ENCODE data around the gene FBXL15. TPM values are rescaled to one million over a fixed set of nuclear protein-coding genes. Genes with fewer than 3 reads are reported as not detected.

Gene FBXL15
- total RNA-seq, 4 donors from 2014 or later = 19.5 to 45.9 (median 29.0) TPM

GRCh38 chr10:102463983-102464382 is 43.3 kb downstream of the FBXL15 start:
- 83% methylated on average over 10 of the region's 10 CpGs for WGBS
- TF ChIP-seq POLR2AphosphoS5 (IDR thresholded peaks at IDR 0.05) = no peak
- TF ChIP-seq EP300 (IDR thresholded peaks at IDR 0.05) = no peak
- TF ChIP-seq CTCF (IDR thresholded peaks at IDR 0.05) = no peak
- Histone ChIP-seq H3K27ac (replicated peaks in 1 of 4) (no peak overlapping the region), H3K27me3 (no peaks in the 10 kb centered on the region), H3K4me1 (peaks cover 18 to 35% (median 21%) of the 10 kb centered on the region in 4 donors), H3K9me3 (no peaks in the 10 kb centered on the region), H3K36me3 (peaks cover 0 to 7% (median 0%) of the 10 kb centered on the region in 4 donors), H3K4me3 (no peak overlapping the region)
- no peak for DNase-seq (ENCODE audit: extremely low spot score)
- intact Hi-C loops (cut with DNase I) = no loop called here

GRCh38 chr10:102465466-102465865 is 44.8 kb downstream of the FBXL15 start:
- Histone ChIP-seq H3K4me3 (no peak overlapping the region), H3K27me3 (no peaks in the 10 kb centered on the region), H3K9me3 (no peaks in the 10 kb centered on the region), H3K27ac (replicated peaks in 1 of 4) (no peak overlapping the region), H3K36me3 (peaks cover 0 to 19% (median 3%) of the 10 kb centered on the region in 4 donors), H3K4me1 (peaks cover 18 to 33% (median 20%) of the 10 kb centered on the region in 4 donors)
- 59% methylated on average over 3 of the region's 3 CpGs for WGBS
- no peak for DNase-seq (ENCODE audit: extremely low spot score)
- TF ChIP-seq CTCF (IDR thresholded peaks at IDR 0.05) (no peak), POLR2A (IDR thresholded peaks at IDR 0.05; ENCODE audit: low read depth) (no peak), POLR2AphosphoS5 (IDR thresholded peaks at IDR 0.05) (no peak), EP300 (IDR thresholded peaks at IDR 0.05) (no peak)
- intact Hi-C loops (cut with DNase I) = no loop called here

- Histone ChIP-seq H3K36me3 (peaks cover 0 to 34% (median 10%) of the 10 kb centered on the region in 4 donors), H3K9me3 (no peaks in the 10 kb centered on the region), H3K4me1 (peaks cover under 1 to 14% (median 7%) of the 10 kb centered on the region in 4 donors), H3K4me3 (no peak overlapping the region), H3K27me3 (no peaks in the 10 kb centered on the region), H3K27ac (replicated peaks in 1 of 4) (no peak overlapping the region)
- 71% methylated on average over 6 of the region's 6 CpGs for WGBS
- intact Hi-C loops (cut with DNase I) = no loop called here
- TF ChIP-seq EP300 (IDR thresholded peaks at IDR 0.05) (no peak), CTCF (IDR thresholded peaks at IDR 0.05) (no peak), POLR2A (IDR thresholded peaks at IDR 0.05; ENCODE audit: low read depth) (no peak), POLR2AphosphoS5 (IDR thresholded peaks at IDR 0.05) (no peak)
- no peak for DNase-seq (ENCODE audit: extremely low spot score)
Measured at GRCh38 chr10:102467318-102467717, 46.7 kb downstream of the FBXL15 start.

- no peaks in the 10 kb centered on the region for H3K27me3 ChIP-seq
- TF ChIP-seq POLR2AphosphoS5 (IDR thresholded peaks at IDR 0.05) (no peak), POLR2A (IDR thresholded peaks at IDR 0.05; ENCODE audit: low read depth) (no peak), CTCF (IDR thresholded peaks at IDR 0.05) (no peak), EP300 (IDR thresholded peaks at IDR 0.05) (no peak)
- WGBS = 62% methylated on average over 6 of the region's 6 CpGs
- DNase-seq (ENCODE audit: extremely low spot score) = no peak
- H3K4me3 ChIP-seq = no peak overlapping the region
- H3K36me3 ChIP-seq = peaks cover 0 to 35% (median 10%) of the 10 kb centered on the region in 4 donors
- no peak overlapping the region for H3K27ac ChIP-seq (replicated peaks in 1 of 4)
- H3K9me3 ChIP-seq = no peaks in the 10 kb centered on the region
- H3K4me1 ChIP-seq = peaks cover 0 to 8% (median under 1%) of the 10 kb centered on the region in 4 donors
- intact Hi-C loops (cut with DNase I) = no loop called here
Measured at GRCh38 chr10:102467971-102468438, 47.4 kb downstream of the FBXL15 start.

- peaks cover 0 to 40% (median 10%) of the 10 kb centered on the region in 4 donors for H3K36me3 ChIP-seq
- intact Hi-C loops (cut with DNase I) = no loop called here
- TF ChIP-seq POLR2AphosphoS5 (IDR thresholded peaks at IDR 0.05) = no peak
- TF ChIP-seq POLR2A (IDR thresholded peaks at IDR 0.05; ENCODE audit: low read depth) = no peak
- TF ChIP-seq EP300 (IDR thresholded peaks at IDR 0.05) = no peak
- no peak for TF ChIP-seq CTCF (IDR thresholded peaks at IDR 0.05)
- no peaks in the 10 kb centered on the region for H3K9me3 ChIP-seq
- H3K27ac ChIP-seq (replicated peaks in 1 of 4) = no peak overlapping the region
- WGBS = 55% methylated on average over 8 of the region's 9 CpGs
- no peak overlapping the region for H3K4me3 ChIP-seq
- no peaks in the 10 kb centered on the region for H3K27me3 ChIP-seq
- peaks cover 0 to 5% (median 0%) of the 10 kb centered on the region in 4 donors for H3K4me1 ChIP-seq
- DNase-seq (ENCODE audit: extremely low spot score) = no peak
Measured at GRCh38 chr10:102468683-102469082, 48.0 kb downstream of the FBXL15 start.

Data from esophagus muscularis mucosa (tissue), 4 donors.